ENCODE data around the gene PRXL2B. TPM values are rescaled to one million over a fixed set of nuclear protein-coding genes. Genes with fewer than 3 reads are reported as not detected.
A peak's percentile ranks its signal among the peaks of the same experiment; 100 is the strongest.
"Not testable (repeated sequence)": the region's sequence is repeated elsewhere in the genome, so short reads cannot be mapped to it uniquely, and the experiment has no call there.

PRXL2B gene
- total RNA-seq, 1 experiment from 2014 or later = 31.0 TPM

- DNase-seq (ENCODE audit: low read depth) = peak; percentile 84
- in situ Hi-C loops (cut with HindIII; ENCODE audit: low pct_unique_long_range_greater_than_20kb, low sequenced_read_pairs) = no loop called here
Measured at GRCh38 chr1:2548068-2548589, 38.4 kb upstream of the PRXL2B start.

- in situ Hi-C loops (cut with HindIII; ENCODE audit: low pct_unique_long_range_greater_than_20kb, low sequenced_read_pairs); DNase-seq (ENCODE audit: low read depth): not testable (repeated sequence)
Measured at GRCh38 chr1:2549367-2550029, 37.1 kb upstream of the PRXL2B start.

GRCh38 chr1:2550309-2550861 is 36.2 kb upstream of the PRXL2B start:
- DNase-seq (ENCODE audit: low read depth); in situ Hi-C loops (cut with HindIII; ENCODE audit: low pct_unique_long_range_greater_than_20kb, low sequenced_read_pairs): not testable (repeated sequence)

GRCh38 chr1:2551544-2551943 is 35.0 kb upstream of the PRXL2B start:
- DNase-seq (ENCODE audit: low read depth); in situ Hi-C loops (cut with HindIII; ENCODE audit: low pct_unique_long_range_greater_than_20kb, low sequenced_read_pairs): not testable (repeated sequence)

GRCh38 chr1:2552189-2552588 is 34.4 kb upstream of the PRXL2B start:
- no peak for DNase-seq (ENCODE audit: low read depth)
- in situ Hi-C loops (cut with HindIII; ENCODE audit: low pct_unique_long_range_greater_than_20kb, low sequenced_read_pairs) = no loop called here

- in situ Hi-C loops (cut with HindIII; ENCODE audit: low pct_unique_long_range_greater_than_20kb, low sequenced_read_pairs); DNase-seq (ENCODE audit: low read depth): not testable (repeated sequence)
Measured at GRCh38 chr1:2553076-2553475, 33.5 kb upstream of the PRXL2B start.

- in situ Hi-C loops (cut with HindIII; ENCODE audit: low pct_unique_long_range_greater_than_20kb, low sequenced_read_pairs) = no loop called here
Measured at GRCh38 chr1:2553871-2554620, 32.5 kb upstream of the PRXL2B start.

GRCh38 chr1:2554621-2555387 is 31.8 kb upstream of the PRXL2B start:
- in situ Hi-C loops (cut with HindIII; ENCODE audit: low pct_unique_long_range_greater_than_20kb, low sequenced_read_pairs) = no loop called here
- no peak for DNase-seq (ENCODE audit: low read depth)

More at GRCh38 chr1:2553871-2554620, 32.5 kb upstream of the PRXL2B start:
- DNase-seq (ENCODE audit: low read depth) = no peak

- in situ Hi-C loops (cut with HindIII; ENCODE audit: low pct_unique_long_range_greater_than_20kb, low sequenced_read_pairs) = no loop called here
- DNase-seq (ENCODE audit: low read depth) = no peak
Measured at GRCh38 chr1:2555634-2556276, 30.8 kb upstream of the PRXL2B start.

- no peak for DNase-seq (ENCODE audit: low read depth)
Measured at GRCh38 chr1:2556277-2556677, 30.3 kb upstream of the PRXL2B start, which contains the start of gene TNFRSF14. TSS of gene TNFRSF14 (plus strand) at chr1:2556371. CDS start at chr1:2556665, 294 bp downstream.

GRCh38 chr1:2556678-2557481 is 29.7 kb upstream of the PRXL2B start:
- no peak for DNase-seq (ENCODE audit: low read depth)
- in situ Hi-C loops (cut with HindIII; ENCODE audit: low pct_unique_long_range_greater_than_20kb, low sequenced_read_pairs) = no loop called here

More at GRCh38 chr1:2556277-2556677, 30.3 kb upstream of the PRXL2B start, which contains the start of gene TNFRSF14:
- in situ Hi-C loops (cut with HindIII; ENCODE audit: low pct_unique_long_range_greater_than_20kb, low sequenced_read_pairs) = no loop called here

GRCh38 chr1:2557482-2558400 is 28.8 kb upstream of the PRXL2B start:
- in situ Hi-C loops (cut with HindIII; ENCODE audit: low pct_unique_long_range_greater_than_20kb, low sequenced_read_pairs) = no loop called here
- DNase-seq (ENCODE audit: low read depth) = no peak

GRCh38 chr1:2558420-2558819 is 28.2 kb upstream of the PRXL2B start:
- in situ Hi-C loops (cut with HindIII; ENCODE audit: low pct_unique_long_range_greater_than_20kb, low sequenced_read_pairs) = no loop called here
- no peak for DNase-seq (ENCODE audit: low read depth)

- in situ Hi-C loops (cut with HindIII; ENCODE audit: low pct_unique_long_range_greater_than_20kb, low sequenced_read_pairs) = no loop called here
- no peak for DNase-seq (ENCODE audit: low read depth)
Measured at GRCh38 chr1:2558861-2559260, 27.7 kb upstream of the PRXL2B start.

GRCh38 chr1:2559509-2560298 is 26.9 kb upstream of the PRXL2B start:
- in situ Hi-C loops (cut with HindIII; ENCODE audit: low pct_unique_long_range_greater_than_20kb, low sequenced_read_pairs) = no loop called here
- no peak for DNase-seq (ENCODE audit: low read depth)
